Parathyroid adenoma (tissue), 2 donors: ENCODE results near the gene CYSRT1.

Source experiments
- H2AFZ ChIP-seq: fragments of 300-600 bp; sonication (generic); one replicate; pipeline ENCODE4 v1.7.0; 2017; ENCODE audit warnings: antibody characterized with exemption, mild to moderate bottlenecking
- H3K27ac ChIP-seq: fragments of 300-600 bp; sonication (generic); one replicate; pipeline ENCODE4 v1.7.0; 2017
- H3K27me3 ChIP-seq: fragments of 300-600 bp; sonication (generic); one replicate; pipeline ENCODE4 v1.7.0; 2017; ENCODE audit warnings: low read length; ENCODE audit not compliant: control insufficient read depth, insufficient read depth
- H3K36me3 ChIP-seq: fragments of 300-600 bp; sonication (generic); one replicate; pipeline ENCODE4 v1.7.0; 2017; ENCODE audit warnings: low read length; ENCODE audit not compliant: control insufficient read depth, insufficient read depth
- H3K4me1 ChIP-seq: fragments of 300-600 bp; sonication (generic); one replicate; pipeline ENCODE4 v1.7.0; 2017; ENCODE audit warnings: control low read depth
- H3K4me2 ChIP-seq: fragments of 300-600 bp; sonication (generic); one replicate; pipeline ENCODE4 v1.7.0; 2017; ENCODE audit warnings: low read length
- H3K4me3 ChIP-seq: fragments of 300-600 bp; sonication (generic); one replicate; pipeline ENCODE4 v1.7.0; 2017; ENCODE audit warnings: low read depth, low read length
- H3K79me2 ChIP-seq: fragments of 300-600 bp; sonication (generic); one replicate; pipeline ENCODE4 v1.7.0; 2017; ENCODE audit warnings: control low read depth
- H3K9ac ChIP-seq: fragments of 300-600 bp; sonication (generic); one replicate; pipeline ENCODE4 v1.7.0; 2017; ENCODE audit warnings: mild to moderate bottlenecking
- H3K9me3 ChIP-seq: fragments of 300-600 bp; sonication (generic); one replicate; pipeline ENCODE4 v1.7.0; 2017; ENCODE audit warnings: low read length; ENCODE audit not compliant: control insufficient read depth
- TF ChIP-seq, protein P1 (sequence below): fragments of 300-600 bp; sonication (generic); IDR thresholded peaks from one replicate; pipeline ENCODE4 v1.7.0; 2017; ENCODE audit warnings: antibody characterized with exemption, mild to moderate bottlenecking
- donor health status: primary hyperparathyroidism.

Gene CYSRT1

DNA sequence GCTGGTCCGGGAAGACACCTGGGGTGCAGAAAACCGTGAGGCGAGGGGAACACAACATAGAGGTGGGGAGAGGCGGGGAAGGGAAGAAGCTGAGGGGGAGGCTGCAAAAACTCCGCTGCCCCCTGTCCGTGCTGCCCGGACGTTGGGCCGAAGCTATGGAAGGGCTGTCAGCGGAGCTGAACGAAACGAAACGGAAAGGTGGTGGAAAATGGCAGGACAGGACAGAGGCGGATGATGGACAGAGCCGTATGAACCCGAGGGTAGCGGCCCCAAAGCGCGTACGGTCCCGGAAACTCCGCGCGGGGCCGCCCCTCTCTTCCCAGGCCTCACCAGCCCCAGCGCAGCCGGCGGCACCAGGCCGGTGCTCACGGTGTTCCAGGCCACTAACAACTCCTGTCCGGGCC is 36.9 kb upstream of the CYSRT1 start:
- no peaks in the 10 kb centered on the region for H3K9me3 ChIP-seq
- peak overlapping the region; percentile 87 for H3K27ac ChIP-seq
- H3K79me2 ChIP-seq: peaks cover 4% of the 10 kb centered on the region
- TF ChIP-seq, protein P1, sequence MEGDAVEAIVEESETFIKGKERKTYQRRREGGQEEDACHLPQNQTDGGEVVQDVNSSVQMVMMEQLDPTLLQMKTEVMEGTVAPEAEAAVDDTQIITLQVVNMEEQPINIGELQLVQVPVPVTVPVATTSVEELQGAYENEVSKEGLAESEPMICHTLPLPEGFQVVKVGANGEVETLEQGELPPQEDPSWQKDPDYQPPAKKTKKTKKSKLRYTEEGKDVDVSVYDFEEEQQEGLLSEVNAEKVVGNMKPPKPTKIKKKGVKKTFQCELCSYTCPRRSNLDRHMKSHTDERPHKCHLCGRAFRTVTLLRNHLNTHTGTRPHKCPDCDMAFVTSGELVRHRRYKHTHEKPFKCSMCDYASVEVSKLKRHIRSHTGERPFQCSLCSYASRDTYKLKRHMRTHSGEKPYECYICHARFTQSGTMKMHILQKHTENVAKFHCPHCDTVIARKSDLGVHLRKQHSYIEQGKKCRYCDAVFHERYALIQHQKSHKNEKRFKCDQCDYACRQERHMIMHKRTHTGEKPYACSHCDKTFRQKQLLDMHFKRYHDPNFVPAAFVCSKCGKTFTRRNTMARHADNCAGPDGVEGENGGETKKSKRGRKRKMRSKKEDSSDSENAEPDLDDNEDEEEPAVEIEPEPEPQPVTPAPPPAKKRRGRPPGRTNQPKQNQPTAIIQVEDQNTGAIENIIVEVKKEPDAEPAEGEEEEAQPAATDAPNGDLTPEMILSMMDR: no peak
- peak overlapping the region; percentile 90 for H2AFZ ChIP-seq
- no peaks in the 10 kb centered on the region for H3K36me3 ChIP-seq
- H3K9ac ChIP-seq: peak overlapping the region; percentile 37
- no peaks in the 10 kb centered on the region for H3K27me3 ChIP-seq
- peak overlapping the region; percentile 99 for H3K4me2 ChIP-seq
- peaks cover 8% of the 10 kb centered on the region for H3K4me1 ChIP-seq
- H3K4me3 ChIP-seq: peak overlapping the region; percentile 97

DNA sequence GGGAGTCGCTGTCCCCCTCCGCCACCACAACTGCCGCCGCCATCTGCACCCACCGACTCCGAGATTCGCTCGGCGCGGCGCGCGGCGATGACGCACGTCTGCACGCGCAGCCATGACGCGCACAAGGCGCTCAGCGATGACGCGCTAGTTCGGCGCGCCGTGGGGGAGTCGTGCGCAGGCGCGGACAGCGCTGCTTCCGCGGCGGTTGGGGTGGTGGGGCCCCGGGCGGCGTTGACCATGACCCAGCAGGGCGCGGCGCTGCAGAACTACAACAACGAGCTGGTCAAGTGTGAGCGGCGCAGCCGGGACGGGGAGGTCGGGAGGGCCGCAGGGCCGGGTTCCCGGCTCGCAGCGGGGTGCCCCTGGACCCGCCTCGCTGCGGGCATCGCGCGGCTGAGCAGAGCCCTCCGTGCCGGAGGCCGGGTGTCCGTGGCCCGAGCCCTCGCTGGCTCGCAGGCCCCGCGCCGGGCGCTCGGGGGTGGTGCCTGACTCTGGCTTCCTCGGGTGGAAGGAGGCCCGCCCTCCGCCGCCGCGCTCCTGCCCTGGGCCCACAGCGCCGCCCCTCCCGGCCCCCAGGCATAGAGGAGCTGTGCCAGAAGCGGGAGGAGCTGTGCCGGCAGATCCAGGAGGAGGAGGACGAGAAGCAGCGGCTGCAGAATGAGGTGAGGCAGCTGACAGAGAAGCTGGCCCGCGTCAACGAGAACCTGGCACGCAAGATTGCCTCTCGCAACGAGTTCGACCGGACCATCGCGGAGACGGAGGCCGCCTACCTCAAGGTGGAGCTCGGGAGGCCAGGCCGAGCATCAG is 36.3 kb upstream of the CYSRT1 start, which contains the start of the genes ANAPC2 and SSNA1:
TSS of gene ANAPC2 (minus strand) at position 71 of the 807 bp plus-strand sequence. CDS start at position 43, 28 bp downstream.
TSS of gene SSNA1 (plus strand) at position 187 of the 807 bp plus-strand sequence. CDS start at position 238, 51 bp downstream.
- peaks cover 8% of the 10 kb centered on the region for H3K4me1 ChIP-seq
- no peaks in the 10 kb centered on the region for H3K36me3 ChIP-seq
- H3K9ac ChIP-seq: peak within 1 kb of the TSS; percentile 37
- H2AFZ ChIP-seq: peak within 1 kb of the TSS; percentile 90
- TF ChIP-seq, protein P1: peak; percentile 28
- H3K79me2 ChIP-seq: peaks cover 4% of the 10 kb centered on the region
- H3K27ac ChIP-seq: peak within 1 kb of the TSS; percentile 87
- peak within 1 kb of the TSS; percentile 99 for H3K4me2 ChIP-seq
- H3K4me3 ChIP-seq: peak within 1 kb of the TSS; percentile 97
- H3K9me3 ChIP-seq: no peaks in the 10 kb centered on the region
- H3K27me3 ChIP-seq: no peaks in the 10 kb centered on the region

DNA sequence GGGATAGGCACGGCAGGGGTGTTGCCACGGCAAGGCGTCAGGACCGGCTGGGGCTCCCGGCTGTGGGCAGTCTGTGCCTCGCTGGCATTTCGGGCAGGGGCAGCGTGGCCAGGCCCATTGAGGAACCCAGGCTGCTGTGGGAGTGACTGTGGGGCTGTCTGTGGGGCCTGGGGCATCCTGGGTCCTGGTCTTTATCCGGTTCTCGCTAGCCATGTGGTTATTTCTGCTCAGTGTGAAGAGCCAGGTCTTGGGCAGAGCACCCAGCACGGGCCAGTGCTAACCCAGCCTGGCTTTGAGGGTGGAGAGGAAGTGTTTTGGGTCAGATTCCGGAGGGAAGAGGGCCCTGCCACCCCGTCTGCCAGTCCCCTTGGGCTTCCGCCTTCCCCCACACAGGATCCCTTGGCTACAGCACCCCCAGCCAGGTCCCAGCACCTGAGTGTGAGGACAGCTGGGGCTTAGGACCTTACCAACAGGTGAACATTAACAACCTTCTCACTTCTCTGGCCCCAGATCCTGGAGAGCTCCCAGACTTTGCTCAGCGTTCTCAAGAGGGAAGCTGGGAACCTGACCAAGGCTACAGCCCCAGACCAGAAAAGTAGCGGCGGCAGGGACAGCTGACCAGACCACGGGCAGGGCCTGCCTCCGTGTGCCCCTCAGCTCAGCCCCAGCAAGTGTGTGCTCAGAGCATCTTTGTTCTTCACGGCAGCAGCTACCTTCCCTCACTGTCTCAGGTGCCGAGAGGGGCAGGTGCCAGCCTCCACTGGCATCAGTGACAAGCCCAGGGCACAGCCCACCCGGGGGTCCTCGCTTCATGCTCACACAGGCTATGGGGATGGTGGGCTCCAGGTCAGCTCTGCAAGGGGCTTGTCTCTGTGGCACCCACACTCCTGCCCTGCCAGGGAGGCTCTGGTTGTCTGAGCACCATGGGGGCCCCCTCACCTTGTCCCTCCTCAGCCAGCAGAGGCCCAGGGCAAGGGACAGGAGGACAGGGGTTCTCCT is 35.4 kb upstream of the CYSRT1 start:
- no peaks in the 10 kb centered on the region for H3K9me3 ChIP-seq
- peak overlapping the region; percentile 97 for H3K4me3 ChIP-seq
- H3K4me2 ChIP-seq: peak overlapping the region; percentile 91
- peak overlapping the region; percentile 90 for H2AFZ ChIP-seq
- H3K4me1 ChIP-seq: peaks cover 8% of the 10 kb centered on the region
- TF ChIP-seq, protein P1: no peak
- no peaks in the 10 kb centered on the region for H3K27me3 ChIP-seq
- peaks cover 4% of the 10 kb centered on the region for H3K79me2 ChIP-seq
- no peaks in the 10 kb centered on the region for H3K36me3 ChIP-seq
- H3K27ac ChIP-seq: peak overlapping the region; percentile 87
- no peak overlapping the region for H3K9ac ChIP-seq

DNA sequence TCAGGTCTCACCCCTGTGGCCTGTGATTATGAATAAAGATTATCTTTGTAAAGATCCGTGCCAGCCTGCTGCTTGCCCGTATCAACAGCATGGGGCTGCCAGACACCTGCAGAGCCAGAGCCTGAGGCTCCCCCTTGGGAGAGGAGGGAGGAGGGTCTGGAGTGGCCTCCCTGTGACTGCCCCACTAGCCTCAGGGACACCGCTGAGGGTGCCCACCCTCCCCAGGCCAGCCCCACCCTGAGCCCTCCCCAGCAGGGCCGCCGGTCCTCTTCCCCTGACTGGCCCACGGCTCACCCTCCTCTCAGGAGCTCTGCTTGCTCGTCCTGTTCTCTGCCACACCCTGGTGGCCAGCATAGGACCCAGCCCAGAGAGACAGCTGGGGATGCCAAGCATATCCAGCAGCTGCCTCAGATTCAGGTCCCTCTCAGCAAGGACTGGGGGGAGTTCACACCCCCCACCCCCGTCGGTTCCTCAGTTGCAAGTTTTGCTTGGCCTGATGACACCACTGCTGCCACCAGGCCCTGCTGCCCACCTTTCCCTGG is 34.6 kb upstream of the CYSRT1 start:
- peaks cover 4% of the 10 kb centered on the region for H3K79me2 ChIP-seq
- H3K9me3 ChIP-seq: no peaks in the 10 kb centered on the region
- no peak overlapping the region for H2AFZ ChIP-seq
- H3K36me3 ChIP-seq: no peaks in the 10 kb centered on the region
- H3K4me3 ChIP-seq: no peak overlapping the region
- H3K4me2 ChIP-seq: no peak overlapping the region
- peaks cover 8% of the 10 kb centered on the region for H3K4me1 ChIP-seq
- no peak overlapping the region for H3K9ac ChIP-seq
- TF ChIP-seq, protein P1: no peak
- no peak overlapping the region for H3K27ac ChIP-seq
- H3K27me3 ChIP-seq: no peaks in the 10 kb centered on the region
